ENCODE results near the gene SLC27A1. TPM values are rescaled to one million over a fixed set of nuclear protein-coding genes. Genes with fewer than 3 reads are reported as not detected.

Gene SLC27A1
- total RNA-seq, 1 experiment from 2014 or later: 8.6 TPM

GRCh38 chr19:17548145-17548544, 77.8 kb downstream of the SLC27A1 start:
- DNase-seq (ENCODE audit: low spot score): no peak
- TF ChIP-seq SOX15 (CRISPR knock-in tag; IDR thresholded peaks at IDR 0.05) (no peak), GABPB1 (CRISPR knock-in tag; IDR thresholded peaks at IDR 0.05) (no peak), ZNF219 (CRISPR knock-in tag; IDR thresholded peaks at IDR 0.05; ENCODE audit: borderline replicate concordance) (no peak), FOXK1 (CRISPR knock-in tag; IDR thresholded peaks at IDR 0.05) (no peak), FOXP1 (CRISPR knock-in tag; IDR thresholded peaks at IDR 0.05; ENCODE audit: borderline replicate concordance) (no peak), JUN (CRISPR knock-in tag; IDR thresholded peaks at IDR 0.05) (no peak), CBFB (CRISPR knock-in tag; IDR thresholded peaks at IDR 0.05; ENCODE audit: low read depth) (no peak), ELF4 (CRISPR knock-in tag; IDR thresholded peaks at IDR 0.05; ENCODE audit: low read depth) (no peak), ZNF121 (CRISPR knock-in tag; IDR thresholded peaks at IDR 0.05) (no peak), ATF3 (CRISPR knock-in tag; conservative IDR thresholded peaks at IDR 0.05) (no peak), ZNF317 (CRISPR knock-in tag; IDR thresholded peaks at IDR 0.05; ENCODE audit: borderline replicate concordance, low read depth) (no peak), ZNF281 (CRISPR knock-in tag; IDR thresholded peaks at IDR 0.05) (no peak), ATF1 (CRISPR knock-in tag; IDR thresholded peaks at IDR 0.05) (no peak), ZNF232 (CRISPR knock-in tag; IDR thresholded peaks at IDR 0.05) (no peak), E2F4 (CRISPR knock-in tag; IDR thresholded peaks at IDR 0.05; ENCODE audit: borderline replicate concordance, low read depth) (no peak), ZNF138 (CRISPR knock-in tag; conservative IDR thresholded peaks at IDR 0.05) (no peak)
- no peak for ATAC-seq
- H3K36me3 Mint-ChIP-seq: no peaks in the 10 kb centered on the region
- CTCF ChIA-PET: interaction anchor here (0.7 kb wide), 1 partner anchor 36 kb away, joined by 3 read pairs; no protein-coding TSS in a partner anchor
- H3K27me3 Mint-ChIP-seq (ENCODE audit: low read depth): peaks cover 8% of the 10 kb centered on the region; the same call in 1 of the 2 replicates
- POLR2A ChIA-PET: no interaction called here
- no peak overlapping the region for H3K27ac Mint-ChIP-seq
- H3K4me1 Mint-ChIP-seq: peaks cover 3% of the 10 kb centered on the region
- H3K9me3 Mint-ChIP-seq: peaks cover 6% of the 10 kb centered on the region
- H3K4me3 Mint-ChIP-seq: no peak overlapping the region

GRCh38 chr19:17549085-17549740, 78.9 kb downstream of the SLC27A1 start:
- DNase-seq (ENCODE audit: low spot score): no peak
- CTCF ChIA-PET: no interaction called here
- H3K4me3 Mint-ChIP-seq: no peak overlapping the region
- POLR2A ChIA-PET: no interaction called here
- no peak overlapping the region for H3K27ac Mint-ChIP-seq
- peaks cover 6% of the 10 kb centered on the region for H3K9me3 Mint-ChIP-seq
- ATAC-seq: no peak
- no peaks in the 10 kb centered on the region for H3K36me3 Mint-ChIP-seq
- peaks cover 10% of the 10 kb centered on the region for H3K4me1 Mint-ChIP-seq
- peaks cover 8% of the 10 kb centered on the region; the same call in 1 of the 2 replicates for H3K27me3 Mint-ChIP-seq (ENCODE audit: low read depth)
- no peak for TF ChIP-seq NR1H2 (CRISPR knock-in tag; IDR thresholded peaks at IDR 0.05)
- TF ChIP-seq ZNF416 (CRISPR knock-in tag; IDR thresholded peaks at IDR 0.05): no peak
- TF ChIP-seq HMGXB4 (CRISPR knock-in tag; IDR thresholded peaks at IDR 0.05): no peak
- no peak for TF ChIP-seq GTF2I (CRISPR knock-in tag; conservative IDR thresholded peaks at IDR 0.05)
- no peak for TF ChIP-seq EMX1 (CRISPR knock-in tag; IDR thresholded peaks at IDR 0.05)
- no peak for TF ChIP-seq ATF3 (CRISPR knock-in tag; conservative IDR thresholded peaks at IDR 0.05)
- TF ChIP-seq RELA (CRISPR knock-in tag; IDR thresholded peaks at IDR 0.05; ENCODE audit: borderline replicate concordance): no peak
- no peak for TF ChIP-seq STAT6 (CRISPR knock-in tag; conservative IDR thresholded peaks at IDR 0.05; ENCODE audit: low read depth)
- TF ChIP-seq AR (CRISPR knock-in tag; IDR thresholded peaks at IDR 0.05): no peak

Measured in WTC11 (cell line).